HG02571 (cell line): ENCODE measurements around the gene INVS.
"Not testable (repeated sequence)": the region's sequence is repeated elsewhere in the genome, so short reads cannot be mapped to it uniquely, and the experiment has no call there.

Experiments used
- ATAC-seq: cut with Tn5 transposase; IDR thresholded peaks from one replicate; pipeline ENCODE4 v1.9.1; 2021; ENCODE audit warnings: mild to moderate bottlenecking, moderate library complexity; ENCODE audit not compliant: unreplicated experiment

The INVS gene, protein sequence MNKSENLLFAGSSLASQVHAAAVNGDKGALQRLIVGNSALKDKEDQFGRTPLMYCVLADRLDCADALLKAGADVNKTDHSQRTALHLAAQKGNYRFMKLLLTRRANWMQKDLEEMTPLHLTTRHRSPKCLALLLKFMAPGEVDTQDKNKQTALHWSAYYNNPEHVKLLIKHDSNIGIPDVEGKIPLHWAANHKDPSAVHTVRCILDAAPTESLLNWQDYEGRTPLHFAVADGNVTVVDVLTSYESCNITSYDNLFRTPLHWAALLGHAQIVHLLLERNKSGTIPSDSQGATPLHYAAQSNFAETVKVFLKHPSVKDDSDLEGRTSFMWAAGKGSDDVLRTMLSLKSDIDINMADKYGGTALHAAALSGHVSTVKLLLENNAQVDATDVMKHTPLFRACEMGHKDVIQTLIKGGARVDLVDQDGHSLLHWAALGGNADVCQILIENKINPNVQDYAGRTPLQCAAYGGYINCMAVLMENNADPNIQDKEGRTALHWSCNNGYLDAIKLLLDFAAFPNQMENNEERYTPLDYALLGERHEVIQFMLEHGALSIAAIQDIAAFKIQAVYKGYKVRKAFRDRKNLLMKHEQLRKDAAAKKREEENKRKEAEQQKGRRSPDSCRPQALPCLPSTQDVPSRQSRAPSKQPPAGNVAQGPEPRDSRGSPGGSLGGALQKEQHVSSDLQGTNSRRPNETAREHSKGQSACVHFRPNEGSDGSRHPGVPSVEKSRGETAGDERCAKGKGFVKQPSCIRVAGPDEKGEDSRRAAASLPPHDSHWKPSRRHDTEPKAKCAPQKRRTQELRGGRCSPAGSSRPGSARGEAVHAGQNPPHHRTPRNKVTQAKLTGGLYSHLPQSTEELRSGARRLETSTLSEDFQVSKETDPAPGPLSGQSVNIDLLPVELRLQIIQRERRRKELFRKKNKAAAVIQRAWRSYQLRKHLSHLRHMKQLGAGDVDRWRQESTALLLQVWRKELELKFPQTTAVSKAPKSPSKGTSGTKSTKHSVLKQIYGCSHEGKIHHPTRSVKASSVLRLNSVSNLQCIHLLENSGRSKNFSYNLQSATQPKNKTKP

GRCh38 chr9:100098887-100099721 is at the start of gene INVS, which contains the start of gene ERP44:
Gene INVS (plus strand): TSS chr9:100099243. CDS start chr9:100104522, 5,279 bp downstream.
Gene ERP44 (minus strand): TSS chr9:100099000. CDS start chr9:100098840, 160 bp downstream.
- peak; percentile 96 for ATAC-seq

- ATAC-seq, result no peak
Observed at GRCh38 chr9:100049551-100049950, 49.5 kb upstream of the INVS start.

DNA sequence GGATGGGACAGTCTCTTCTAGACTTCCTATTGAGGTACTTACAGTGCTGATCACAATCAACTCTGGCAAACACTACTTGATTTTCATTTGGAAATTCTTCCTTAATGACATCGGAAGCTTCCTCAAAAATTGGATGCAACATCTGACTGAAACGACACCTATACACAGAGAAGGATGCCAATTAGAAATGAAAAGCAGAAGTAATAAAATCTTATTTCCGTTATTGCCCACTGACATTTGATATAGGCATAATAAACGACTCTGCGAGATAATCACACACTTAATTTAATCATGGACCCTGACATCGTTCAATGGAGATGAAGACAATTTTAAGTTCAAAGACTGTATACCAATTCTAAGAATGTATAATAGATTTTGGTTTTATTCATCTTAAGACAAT is 46.7 kb upstream of the INVS start:
- ATAC-seq, result no peak

DNA sequence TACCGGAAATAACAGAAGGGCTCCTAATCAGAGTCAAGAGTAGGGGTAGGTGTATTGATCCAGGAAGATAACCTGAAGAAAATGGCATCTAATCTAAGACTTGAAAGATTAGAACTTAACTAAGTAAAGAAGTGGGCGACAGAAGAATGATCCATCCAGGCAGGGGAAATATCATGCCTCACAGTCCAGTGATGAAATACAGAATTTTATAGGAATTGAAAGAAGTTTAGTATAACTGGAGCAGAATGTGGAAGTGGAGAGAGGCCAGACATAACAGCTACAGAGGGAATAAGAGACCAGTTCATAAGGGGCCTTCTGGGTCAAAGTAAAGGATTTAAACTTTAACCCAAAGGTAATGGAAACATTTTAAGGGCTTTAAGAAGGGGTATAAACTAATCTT is 42.5 kb upstream of the INVS start:
- ATAC-seq, result no peak

GRCh38 chr9:100057624-100058023 is 41.4 kb upstream of the INVS start:
- no peak for ATAC-seq

DNA sequence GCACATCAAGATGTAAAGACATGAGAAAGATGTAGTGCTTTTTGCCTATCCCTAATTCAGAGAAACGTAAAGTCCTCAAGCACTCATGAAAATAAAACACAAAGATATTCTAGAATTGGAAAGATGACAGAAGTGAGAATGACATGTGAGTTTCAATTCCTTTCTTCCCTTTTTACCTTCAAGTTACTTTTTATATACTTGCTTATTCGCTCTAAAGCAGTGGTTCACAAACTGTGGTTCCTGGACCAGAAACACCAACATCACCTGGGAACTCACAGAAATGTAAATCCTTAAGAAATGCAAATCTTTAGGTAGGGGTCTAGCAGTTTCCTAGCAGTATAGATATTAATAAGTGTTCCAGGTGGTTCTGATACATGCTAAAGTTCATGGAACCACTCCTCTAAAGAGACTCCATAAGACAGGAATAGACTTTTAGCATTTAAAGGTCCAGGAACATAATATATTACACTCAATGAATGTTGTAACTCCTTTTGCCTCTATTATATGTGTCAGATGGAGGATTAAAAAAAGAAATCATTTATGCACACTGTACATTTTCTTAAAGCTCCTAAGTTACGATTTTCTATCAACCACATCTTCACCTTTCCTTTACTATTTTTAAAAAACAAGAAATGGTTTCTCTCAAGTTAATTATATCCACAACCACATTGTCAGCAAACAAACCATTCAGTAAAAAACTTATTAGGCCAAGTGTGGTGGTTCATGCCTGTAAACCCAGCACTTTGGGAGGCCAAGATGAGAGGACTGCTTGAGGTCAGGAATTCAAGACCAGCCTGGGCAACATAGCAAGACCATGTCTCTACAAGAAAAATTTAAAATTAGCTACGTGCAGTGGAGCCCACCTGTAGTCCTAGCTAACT is 40.1 kb upstream of the INVS start:
- peak; percentile 73 for ATAC-seq

GRCh38 chr9:100062683-100063082 is 36.4 kb upstream of the INVS start:
- not testable (repeated sequence) for ATAC-seq

- no peak for ATAC-seq
Observed at GRCh38 chr9:100063185-100063584, 35.9 kb upstream of the INVS start.

- ATAC-seq, result no peak
Observed at GRCh38 chr9:100064872-100065581, 34.0 kb upstream of the INVS start.

- ATAC-seq, result peak; percentile 82
Observed at GRCh38 chr9:100066539-100066938, 32.5 kb upstream of the INVS start.

DNA sequence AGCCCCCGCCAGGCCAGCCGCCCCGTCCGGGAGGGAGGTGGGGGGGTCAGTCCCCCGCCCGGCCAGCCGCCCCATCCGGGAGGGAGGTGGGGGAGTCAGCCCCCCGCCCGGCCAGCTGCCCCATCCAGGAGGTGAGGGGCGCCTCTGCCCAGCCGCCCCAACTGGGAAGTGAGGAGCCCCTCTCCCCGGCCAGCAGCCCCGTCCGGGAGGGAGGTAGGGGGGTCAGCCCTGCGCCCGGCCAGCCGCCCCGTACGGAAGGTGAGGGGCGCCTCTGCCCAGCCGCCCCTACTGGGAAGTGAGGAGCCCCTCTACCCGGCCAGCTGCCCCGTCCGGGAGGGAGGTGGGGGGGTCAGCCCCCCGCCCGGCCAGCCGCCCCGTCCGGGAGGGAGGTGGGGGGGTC is 31.1 kb upstream of the INVS start:
- ATAC-seq, result not testable (repeated sequence)

DNA sequence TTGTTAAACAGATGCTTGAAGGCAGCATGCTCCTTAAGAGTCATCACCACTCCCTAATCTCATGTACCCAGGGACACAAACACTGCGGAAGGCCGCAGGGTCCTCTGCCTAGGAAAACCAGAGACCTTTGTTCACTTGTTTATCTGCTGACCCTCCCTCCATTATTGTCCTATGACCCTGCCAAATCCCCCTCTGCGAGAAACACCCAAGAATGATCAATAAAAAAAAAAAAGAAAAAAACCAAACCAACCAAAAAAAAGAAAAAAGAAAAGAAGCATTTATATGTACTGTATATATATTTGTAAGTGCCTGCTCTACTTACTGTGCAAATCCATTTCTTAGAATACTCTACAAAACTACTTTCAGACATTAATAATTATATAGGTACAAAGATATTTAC is 30.0 kb upstream of the INVS start:
- ATAC-seq, result not testable (repeated sequence)

- ATAC-seq, result no peak
Observed at GRCh38 chr9:100070104-100071041, 28.7 kb upstream of the INVS start.

GRCh38 chr9:100071271-100071670 is 27.8 kb upstream of the INVS start:
- no peak for ATAC-seq

GRCh38 chr9:100072805-100073204 is 26.2 kb upstream of the INVS start:
- no peak for ATAC-seq

DNA sequence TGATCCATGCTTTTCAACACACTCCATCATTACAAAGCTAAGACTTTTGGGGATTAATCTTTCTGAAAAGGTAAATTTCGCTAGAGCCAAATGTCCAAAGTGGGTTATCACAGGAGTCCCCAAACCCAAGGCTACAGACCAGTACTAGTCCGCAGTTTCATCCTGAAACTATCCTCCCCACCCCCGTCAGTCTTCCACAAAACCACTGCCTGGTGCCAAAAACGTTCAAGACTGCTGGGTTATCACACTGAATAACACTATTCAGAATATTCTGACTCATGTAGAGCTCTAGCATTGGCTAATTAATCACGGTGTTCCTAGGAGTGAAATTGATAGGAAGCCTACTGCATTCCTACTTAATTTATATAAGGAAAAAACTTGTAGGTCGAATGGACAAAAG is 24.9 kb upstream of the INVS start:
- no peak for ATAC-seq

GRCh38 chr9:100074989-100075388 is 24.1 kb upstream of the INVS start:
- ATAC-seq, result no peak

- ATAC-seq, result not testable (repeated sequence)
Observed at GRCh38 chr9:100076256-100076655, 22.8 kb upstream of the INVS start.
